Breast epithelium (tissue), 3 donors: ENCODE results near the gene PLD1.

Experiments
- CTCF ChIP-seq, 3 donors: fragments of 450-650 bp; IDR thresholded peaks; one replicate each; pipeline ENCODE4 v1.5.1; 2016 to 2017; ENCODE audit warnings: antibody characterized with exemption in 3 of 3, mild to moderate bottlenecking in 3 of 3, moderate library complexity in 3 of 3
- POLR2A ChIP-seq: fragments of 450-650 bp; IDR thresholded peaks from one replicate; pipeline ENCODE4 v1.6.1; 2016; ENCODE audit warnings: antibody characterized with exemption, mild to moderate bottlenecking, moderate library complexity

- TF ChIP-seq CTCF (IDR thresholded peaks at IDR 0.05), result no peak
- TF ChIP-seq POLR2A, result no peak
Measured at GRCh38 chr3:171556574-171557145, 253.6 kb downstream of the PLD1 start.
